DND-41 (cell line): ENCODE results near the gene AATK.

Experiments used
- ATAC-seq: fragments of 200-7000 bp; cut with Tn5 transposase; 3 replicates; pipeline ENCODE4 v1.9.1; 2021; ENCODE audit warnings: low read depth; ENCODE audit not compliant: insufficient read depth
- DNase-seq: peaks from one replicate; pipeline ENCODE4 v3.0.0-alpha.2; 2020
- H2AFZ ChIP-seq: 2 replicates; pipeline ENCODE4 v1.6.0; 2012; ENCODE audit warnings: low read depth, low read length
- H3K27ac ChIP-seq: 2 replicates; pipeline ENCODE4 v1.5.1; 2012; ENCODE audit warnings: low read length, inconsistent platforms
- H3K27me3 ChIP-seq: fragments of 200-600 bp; sonication (generic); 2 replicates; pipeline ENCODE4 v1.6.0; 2012; ENCODE audit warnings: low read length, mild to moderate bottlenecking, inconsistent platforms; ENCODE audit not compliant: insufficient read depth, poor library complexity
- H3K36me3 ChIP-seq: 2 replicates; pipeline ENCODE4 v1.5.1; 2012; ENCODE audit warnings: low read length, inconsistent platforms; ENCODE audit not compliant: insufficient read depth
- H3K4me1 ChIP-seq: 2 replicates; pipeline ENCODE4 v1.5.1; 2012; ENCODE audit warnings: mild to moderate bottlenecking, low read length; ENCODE audit not compliant: insufficient read depth
- H3K4me2 ChIP-seq: 2 replicates; pipeline ENCODE4 v1.6.0; 2012; ENCODE audit warnings: mild to moderate bottlenecking, moderate library complexity, low read length, inconsistent platforms; ENCODE audit not compliant: insufficient read depth
- H3K4me3 ChIP-seq, 2 experiments: fragments of 200-600 bp in 1 of 2; shearing (Covaris generic) in 1 of 2; 2 replicates each; pipeline ENCODE4 v1.5.1; 2012 to 2016; ENCODE audit warnings: inconsistent platforms in 2 of 2, low read length in 2 of 2, mild to moderate bottlenecking in 2 of 2, low read depth in 1 of 2, moderate library complexity in 1 of 2
- H3K79me2 ChIP-seq: 2 replicates; pipeline ENCODE4 v1.6.0; 2012; ENCODE audit warnings: low read length, inconsistent platforms; ENCODE audit not compliant: insufficient read depth
- H3K9ac ChIP-seq: 2 replicates; pipeline ENCODE4 v1.6.0; 2012; ENCODE audit warnings: low read depth, mild to moderate bottlenecking, inconsistent platforms, low read length, moderate library complexity
- H3K9me3 ChIP-seq: 2 replicates; pipeline ENCODE4 v1.5.1; 2012; ENCODE audit warnings: low read length, moderate library complexity, mild to moderate bottlenecking, inconsistent platforms; ENCODE audit not compliant: insufficient read depth, severe bottlenecking
- H4K20me1 ChIP-seq: 2 replicates; pipeline ENCODE4 v1.6.0; 2012; ENCODE audit warnings: low read length; ENCODE audit not compliant: insufficient read depth
- CTCF ChIP-seq: IDR thresholded peaks from 2 replicates; pipeline ENCODE4 v1.5.1; 2012; ENCODE audit warnings: borderline replicate concordance, low read length, moderate library complexity, mild to moderate bottlenecking; ENCODE audit not compliant: poor library complexity, severe bottlenecking; ENCODE audit errors: extremely low read depth
- EZH2 ChIP-seq: IDR thresholded peaks from 3 replicates; pipeline ENCODE4 v1.6.1; 2012; ENCODE audit warnings: borderline replicate concordance, low read depth, mild to moderate bottlenecking, moderate library complexity, low read length, inconsistent platforms; ENCODE audit not compliant: severe bottlenecking

AATK gene

DNA sequence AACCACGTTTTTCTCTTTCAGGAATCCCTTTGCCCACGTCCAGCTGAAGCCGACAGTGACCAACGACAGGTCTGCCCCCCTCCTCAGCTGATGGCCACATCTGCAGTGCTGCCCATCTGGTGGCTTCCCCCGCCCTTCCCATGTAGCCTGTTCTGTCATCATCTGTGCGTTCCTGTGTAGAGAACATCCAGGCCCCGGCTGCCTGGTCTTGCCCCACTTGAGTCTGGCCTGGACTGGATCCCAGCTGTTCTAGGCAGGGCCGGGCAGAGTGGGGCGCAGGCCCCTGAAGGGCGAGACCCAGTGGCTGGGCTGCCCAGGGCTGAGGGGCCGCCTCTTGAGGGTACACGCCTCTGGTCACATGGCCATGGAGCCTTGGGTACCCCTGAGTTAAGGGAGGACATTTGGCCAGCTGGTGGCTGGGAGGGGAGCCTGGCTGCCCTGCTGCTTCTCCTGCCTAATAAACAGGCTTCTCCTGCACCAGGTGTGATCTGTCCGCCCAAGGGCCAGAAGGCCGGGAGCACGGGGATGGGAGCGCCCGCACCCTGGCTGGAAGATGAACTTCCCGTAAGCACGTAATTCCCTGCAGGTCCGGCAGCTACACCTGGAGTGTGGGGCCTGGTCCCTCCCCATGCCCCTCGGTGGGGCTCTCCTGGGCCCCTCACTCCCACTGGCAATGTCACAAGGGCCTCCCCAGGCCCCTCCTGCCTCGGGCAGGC lies 50.1 kb downstream of the AATK start:
- TF ChIP-seq CTCF (no peak), EZH2 (no peak)
- Histone ChIP-seq H3K79me2 (no peaks in the 10 kb centered on the region), H2AFZ (no peak overlapping the region), H3K4me2 (no peak overlapping the region), H3K9ac (no peak overlapping the region), H4K20me1 (peaks cover 5% of the 10 kb centered on the region; the same call in 1 of the 2 replicates), H3K27ac (no peak overlapping the region), H3K36me3 (no peaks in the 10 kb centered on the region), H3K4me3 (no peak overlapping the region), H3K4me1 (no peaks in the 10 kb centered on the region), H3K9me3 (no peaks in the 10 kb centered on the region), H3K27me3 (no peaks in the 10 kb centered on the region)
- DNase-seq = no peak
- ATAC-seq = no peak

GRCh38 chr17:81115219-81115618 lies 50.8 kb downstream of the AATK start:
- no peak for ATAC-seq
- H3K27me3 ChIP-seq = no peaks in the 10 kb centered on the region
- H4K20me1 ChIP-seq = peaks cover 5% of the 10 kb centered on the region; the same call in 1 of the 2 replicates

GRCh38 chr17:81114351-81115093 lies 51.5 kb downstream of the AATK start:
- H3K4me1 ChIP-seq = no peaks in the 10 kb centered on the region
- H3K9ac ChIP-seq = no peak overlapping the region
- no peak overlapping the region for H3K27ac ChIP-seq
- H3K36me3 ChIP-seq = no peaks in the 10 kb centered on the region
- H3K9me3 ChIP-seq = no peaks in the 10 kb centered on the region
- no peak for ATAC-seq
- peaks cover 5% of the 10 kb centered on the region; the same call in 1 of the 2 replicates for H4K20me1 ChIP-seq
- DNase-seq = no peak
- H3K4me3 ChIP-seq = no peak overlapping the region
- no peaks in the 10 kb centered on the region for H3K27me3 ChIP-seq
- H3K4me2 ChIP-seq = no peak overlapping the region
- no peaks in the 10 kb centered on the region for H3K79me2 ChIP-seq
- no peak for TF ChIP-seq CTCF
- no peak for TF ChIP-seq EZH2
- no peak overlapping the region for H2AFZ ChIP-seq

More at GRCh38 chr17:81115219-81115618, 50.8 kb downstream of the AATK start:
- Histone ChIP-seq H3K4me2 (no peak overlapping the region), H3K4me1 (no peaks in the 10 kb centered on the region), H3K79me2 (no peaks in the 10 kb centered on the region), H3K36me3 (no peaks in the 10 kb centered on the region), H3K27ac (no peak overlapping the region), H3K4me3 (no peak overlapping the region), H2AFZ (no peak overlapping the region), H3K9me3 (no peaks in the 10 kb centered on the region), H3K9ac (no peak overlapping the region)
- no peak for DNase-seq
- no peak for TF ChIP-seq CTCF
- no peak for TF ChIP-seq EZH2
